LoVo (cell line): Measurements from ENCODE around the gene CCPG1.

Experiments used
- DNase-seq: peaks from one replicate; pipeline ENCODE4 v3.0.0-alpha.2; 2016; ENCODE audit warnings: low spot score

CCPG1 gene

DNA sequence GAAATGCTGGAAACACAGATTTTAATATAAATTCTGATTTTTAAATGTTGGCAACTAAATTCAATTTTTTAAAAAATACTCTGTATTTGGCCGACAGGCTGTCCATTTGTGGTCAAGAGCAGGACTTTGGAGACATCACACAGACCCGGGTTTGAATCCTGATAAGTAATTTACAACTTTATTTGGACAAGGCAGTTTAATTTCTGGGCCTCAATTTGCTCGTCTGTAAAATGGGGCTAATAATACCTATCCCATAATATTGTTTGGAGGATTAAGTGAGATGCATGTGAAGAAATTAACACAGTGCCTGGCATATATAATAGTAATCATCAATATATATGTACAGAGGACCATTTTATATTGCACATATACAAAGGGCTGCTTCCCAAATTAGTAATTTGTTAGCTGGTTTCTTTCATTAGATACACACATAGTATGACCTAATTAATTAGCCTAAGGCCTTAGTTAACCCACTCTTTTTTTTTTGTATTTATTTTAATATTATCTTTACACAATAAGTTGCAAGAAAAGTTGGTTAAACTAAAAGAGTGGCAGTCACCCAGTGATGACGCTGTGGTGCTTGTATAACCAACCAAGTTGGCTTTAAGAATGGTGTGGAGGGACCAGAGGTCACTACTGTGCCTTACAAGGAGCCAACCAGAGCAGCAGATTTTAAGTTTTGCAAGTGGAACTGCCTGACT lies 88.5 kb downstream of the CCPG1 start:
- no peak for DNase-seq

DNA sequence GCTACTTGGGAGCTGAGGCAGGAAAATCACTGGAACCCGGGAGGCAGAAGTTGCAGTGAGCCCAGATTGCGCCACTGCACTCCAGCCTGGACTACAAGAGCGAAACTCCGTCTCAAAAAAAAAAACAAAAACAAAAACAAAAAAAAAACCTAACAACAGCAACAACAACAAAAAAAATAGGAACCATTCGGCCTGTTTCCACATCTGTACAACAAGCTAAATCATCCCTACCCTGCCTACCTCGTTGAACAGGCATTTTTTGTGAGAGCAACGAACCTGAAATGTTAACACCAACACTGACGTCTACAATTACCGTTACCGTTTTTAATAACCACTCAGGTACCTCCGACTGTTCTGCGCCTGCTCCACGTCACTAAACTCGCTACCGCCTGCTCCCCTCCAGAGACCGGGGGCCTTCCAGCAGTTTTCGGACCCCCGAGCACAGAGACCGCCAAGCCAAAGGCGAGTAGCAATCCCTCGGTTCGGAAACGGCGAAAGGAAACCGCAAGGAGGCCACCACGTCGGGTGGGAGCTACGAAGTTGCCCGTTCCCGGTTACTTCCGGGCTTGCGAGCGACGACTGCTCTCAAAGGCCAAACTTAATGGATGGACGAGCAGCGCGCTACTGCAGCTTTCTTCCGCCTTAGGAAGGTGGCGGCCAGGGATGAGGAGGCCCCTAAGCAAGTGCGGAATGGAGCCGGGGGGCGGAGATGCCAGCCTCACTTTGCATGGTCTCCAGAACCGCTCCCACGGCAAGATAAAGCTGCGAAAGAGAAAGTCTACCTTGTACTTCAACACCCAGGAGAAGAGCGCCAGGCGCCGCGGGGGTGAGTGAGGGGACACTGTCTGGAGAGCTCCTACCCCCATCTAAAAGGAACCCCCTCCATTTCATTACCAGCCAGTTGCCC lies 89.3 kb downstream of the CCPG1 start, which contains the start of the genes PIGB and PIGBOS1:
PIGB (plus strand) TSS at position 635 of the 907 bp plus-strand sequence; CDS start at position 664, 29 bp downstream.
PIGBOS1 (minus strand) TSS at position 536 of the 907 bp plus-strand sequence. CDS start 1,331 bp downstream, outside the sequence.
- DNase-seq = peak; percentile 87
